Stimulated activated CD4-positive, alpha-beta T cell treated with anti-CD3 and anti-CD28 coated beads, Interleukin-4, amount 100 ng/mL, for 48 hours (primary cell): Measurements from ENCODE around the gene TNFSF11.
"Not testable (repeated sequence)": the region's sequence is repeated elsewhere in the genome, so short reads cannot be mapped to it uniquely, and the experiment has no call there.

Experiments used
- DNase-seq, 2 donors: peaks; one replicate each; pipeline ENCODE4 v3.0.0-alpha.2; 2020; ENCODE audit warnings: low read depth in 2 of 2

TNFSF11 gene

GRCh38 chr13:42574011-42574410 lies at the start of gene TNFSF11:
Gene TNFSF11, plus strand, starts transcription at chr13:42574152. Its CDS starts 152 bp downstream, at chr13:42574304.
- peak in 1 of 2 donors; percentile 21 for DNase-seq

- DNase-seq = no peak
These were observed 49.4 kb upstream of the TNFSF11 start for GRCh38 chr13:42524487-42525034.

DNA sequence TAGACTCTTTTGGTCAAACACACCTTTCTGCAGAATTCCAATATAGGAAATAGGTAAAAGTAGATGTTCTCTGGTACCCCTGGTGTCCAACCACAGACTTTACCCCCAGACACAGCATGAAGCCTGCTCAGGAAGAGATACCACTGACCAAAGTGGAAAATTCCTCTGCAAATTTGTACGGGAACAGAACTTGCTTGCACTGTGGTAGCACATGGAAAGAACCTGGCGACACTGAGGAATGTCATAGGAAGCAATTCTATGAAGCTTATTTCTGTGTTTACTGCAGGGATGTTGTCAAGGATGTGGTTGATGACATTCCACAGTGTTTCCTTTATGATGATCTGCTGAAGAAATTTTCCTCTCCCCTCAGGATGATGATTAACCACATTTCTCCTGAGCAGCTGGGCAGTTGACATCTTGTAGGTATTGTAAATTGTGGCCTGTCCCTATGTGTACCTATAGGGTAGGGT lies 48.9 kb upstream of the TNFSF11 start:
- DNase-seq = no peak

GRCh38 chr13:42526276-42526675 lies 47.7 kb upstream of the TNFSF11 start:
- no peak for DNase-seq

GRCh38 chr13:42526804-42527203 lies 47.1 kb upstream of the TNFSF11 start:
- DNase-seq = no peak

DNA sequence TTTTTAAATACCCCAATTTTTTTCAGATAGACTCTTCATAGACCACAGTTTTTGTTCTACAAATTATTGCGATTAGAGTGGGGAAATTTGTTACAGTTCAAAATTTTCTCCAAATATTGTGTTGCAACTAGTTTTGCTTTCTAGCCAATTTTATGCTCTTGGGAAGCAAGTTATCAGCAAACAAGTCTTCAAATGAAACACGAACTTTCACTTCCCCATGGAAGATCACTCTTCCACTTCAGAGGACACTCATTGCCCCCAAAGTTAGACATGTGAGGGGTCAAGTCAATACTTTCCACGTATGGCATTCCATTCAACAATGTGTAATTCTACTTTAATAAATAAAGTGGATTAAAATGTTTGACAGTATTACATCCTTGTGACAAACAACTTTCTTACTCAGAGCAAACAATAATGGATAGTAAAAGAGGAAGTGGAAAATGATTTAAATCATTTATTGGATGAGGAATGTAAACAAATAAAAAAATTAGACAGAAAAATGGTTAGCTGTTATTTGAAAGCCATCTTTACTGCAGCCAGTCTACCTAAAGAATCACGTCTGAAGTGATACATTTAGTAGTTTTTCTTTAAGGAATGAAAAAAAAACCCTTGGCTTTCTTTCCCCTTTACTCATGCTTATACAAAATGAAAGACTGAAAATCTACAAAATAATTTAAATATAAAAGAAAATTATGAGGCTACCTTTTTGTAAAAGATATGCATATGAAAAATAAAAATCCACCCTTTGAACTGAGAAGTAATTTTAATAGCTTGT lies 41.2 kb upstream of the TNFSF11 start:
- no peak for DNase-seq

DNA sequence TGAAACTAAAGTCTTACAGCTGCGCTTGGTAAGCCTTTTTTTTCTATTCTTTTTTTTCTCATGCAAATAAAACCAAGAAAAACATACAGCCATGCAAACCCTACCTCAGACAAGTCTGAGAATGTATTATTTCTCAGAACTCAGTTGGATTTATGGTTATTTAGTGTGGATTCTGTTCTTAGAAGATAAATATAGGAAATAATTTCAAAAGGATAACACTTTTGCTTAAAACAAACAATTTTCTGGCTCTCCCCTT lies 40.7 kb upstream of the TNFSF11 start:
- DNase-seq = no peak

DNA sequence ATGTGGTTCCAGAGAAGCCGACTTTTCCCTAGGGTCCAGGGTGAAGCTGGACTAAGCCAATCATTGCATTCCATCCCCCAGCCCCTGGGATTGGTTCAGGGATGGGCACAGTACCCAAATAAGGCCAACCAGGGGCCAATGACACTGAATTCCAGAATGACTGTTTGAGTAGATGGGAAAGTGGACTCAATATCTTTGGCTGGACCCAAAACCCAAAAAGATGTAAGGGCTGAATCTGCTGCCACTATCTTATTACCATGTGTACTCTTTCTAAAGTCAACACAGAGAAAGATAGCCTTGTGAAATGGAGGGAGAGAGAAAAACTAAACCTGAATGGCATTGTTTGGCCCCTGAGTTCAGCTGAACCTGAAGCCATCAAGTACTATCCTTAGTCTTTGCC lies 39.2 kb upstream of the TNFSF11 start:
- DNase-seq = no peak

GRCh38 chr13:42538996-42539395 lies 35.0 kb upstream of the TNFSF11 start:
- no peak for DNase-seq

DNA sequence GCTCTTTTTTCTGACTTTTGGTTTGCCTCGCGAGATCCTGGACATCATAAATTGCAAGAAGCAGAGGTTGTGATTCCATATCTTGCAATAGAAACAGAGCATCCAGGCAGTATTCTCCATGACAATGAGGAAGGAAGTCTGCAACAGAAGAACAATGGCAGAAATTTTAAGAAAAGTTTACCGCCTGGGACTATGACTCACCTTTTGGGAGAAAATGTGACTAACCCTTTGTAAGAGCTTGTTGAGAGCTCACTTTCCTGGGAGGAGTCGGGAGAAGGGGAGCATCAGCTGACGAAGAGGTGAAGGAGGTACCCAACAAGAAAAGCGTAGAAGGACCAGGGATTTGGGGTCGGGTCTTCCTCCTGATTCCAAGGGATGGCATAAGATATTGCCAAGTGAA lies 34.3 kb upstream of the TNFSF11 start:
- no peak for DNase-seq

DNA sequence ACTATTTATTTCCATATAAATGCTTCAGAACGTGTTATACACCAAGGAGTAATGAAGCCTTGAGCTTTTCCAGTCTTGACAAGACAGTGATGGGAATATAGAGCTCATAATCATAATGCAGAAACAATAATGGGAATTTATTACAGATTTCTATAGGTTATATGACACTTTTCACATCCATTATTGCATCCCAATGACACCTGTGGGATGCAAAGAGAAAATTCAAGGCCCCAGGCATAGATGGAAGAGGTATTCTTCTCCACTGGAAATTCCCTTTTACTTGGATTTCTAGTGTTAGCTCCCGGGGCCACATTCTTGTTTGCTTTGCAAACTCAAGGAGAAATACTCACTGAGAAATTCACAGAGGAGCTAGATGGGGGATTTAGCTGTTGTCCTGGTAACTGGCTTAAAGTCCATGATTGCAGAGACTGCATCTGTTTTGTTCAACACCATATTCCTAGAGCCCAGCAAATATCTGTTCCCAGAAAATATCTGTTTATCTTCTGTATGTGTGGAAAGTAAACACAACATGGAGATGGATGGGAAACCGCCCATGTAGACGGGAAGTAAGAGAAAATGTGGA lies 30.6 kb upstream of the TNFSF11 start:
- DNase-seq = no peak

GRCh38 chr13:42544246-42544926 lies 29.6 kb upstream of the TNFSF11 start:
- DNase-seq = no peak

GRCh38 chr13:42545842-42546241 lies 28.1 kb upstream of the TNFSF11 start:
- no peak for DNase-seq

DNA sequence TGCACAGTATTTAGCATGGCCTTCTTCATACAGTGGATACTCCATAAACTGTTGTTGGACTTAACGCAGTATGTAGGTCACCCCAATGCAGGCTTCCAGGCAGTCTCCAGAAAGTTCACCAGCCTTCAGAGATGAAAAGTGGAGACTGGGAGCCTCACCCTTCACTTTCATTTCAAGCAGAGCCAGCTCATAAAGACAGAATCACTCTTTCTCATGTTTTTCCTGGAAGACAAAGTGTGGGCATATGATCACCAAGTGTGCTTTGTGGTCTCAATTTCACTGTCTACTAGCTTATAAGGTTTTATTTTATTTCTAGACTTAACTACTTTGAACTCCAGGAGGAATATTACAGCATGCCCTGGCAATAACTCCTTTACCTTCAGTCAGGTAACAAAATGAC lies 26.3 kb upstream of the TNFSF11 start:
- peak in 1 of 2 donors; percentile 15 for DNase-seq

GRCh38 chr13:42548731-42549551 lies 25.0 kb upstream of the TNFSF11 start:
- DNase-seq = no peak

DNA sequence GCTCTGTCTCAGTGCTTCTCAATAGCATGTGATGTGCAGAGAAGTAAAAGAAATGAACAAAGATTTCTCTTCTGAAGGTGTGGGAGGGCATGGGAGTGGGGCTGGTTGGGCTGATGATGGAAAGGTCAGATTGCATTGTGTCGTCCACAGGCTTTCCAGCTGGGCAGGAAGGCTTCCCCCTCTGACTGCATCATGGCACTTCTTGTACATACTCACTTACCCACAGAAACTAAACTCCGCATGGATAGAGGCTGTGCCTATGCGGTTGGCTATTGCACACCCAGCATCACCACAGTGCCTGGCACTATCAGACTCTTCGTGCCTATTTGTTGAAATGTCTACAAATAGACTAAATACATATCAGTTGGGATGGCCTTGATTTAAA lies 24.4 kb upstream of the TNFSF11 start:
- no peak for DNase-seq

DNA sequence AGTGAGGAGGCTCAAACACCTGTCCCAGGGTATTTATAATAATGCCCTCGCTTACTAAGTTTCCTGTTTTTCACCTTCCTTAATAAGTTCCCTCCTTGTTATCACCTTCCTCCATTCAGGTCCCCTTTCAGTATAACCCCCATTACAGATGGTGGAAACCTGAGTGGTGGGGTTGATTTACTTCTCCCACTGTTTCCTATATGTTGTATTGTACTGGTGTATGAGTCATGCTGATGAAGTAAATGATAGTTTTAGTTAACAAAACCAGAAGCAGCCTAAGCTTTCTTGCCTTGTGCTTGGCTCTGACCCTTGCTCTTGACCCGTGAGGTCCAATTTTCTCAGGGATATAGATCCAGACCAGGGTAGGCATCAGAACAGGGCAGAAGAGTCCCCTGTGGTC lies 22.3 kb upstream of the TNFSF11 start:
- no peak for DNase-seq

GRCh38 chr13:42553098-42554046 lies 20.6 kb upstream of the TNFSF11 start:
- DNase-seq = no peak

- DNase-seq = no peak
These were observed 14.9 kb upstream of the TNFSF11 start for GRCh38 chr13:42559057-42559456.

GRCh38 chr13:42559573-42560218 lies 14.3 kb upstream of the TNFSF11 start:
- not testable (repeated sequence) for DNase-seq
